HTR-8/SVneo (cell line): ENCODE measurements around the gene CCHCR1.
"Not testable (repeated sequence)": the region's sequence is repeated elsewhere in the genome, so short reads cannot be mapped to it uniquely, and the experiment has no call there.

ENCODE experiments used
- DNase-seq: peaks from one replicate; pipeline ENCODE4 v3.0.0; 2011; ENCODE audit warnings: low spot score, mixed read lengths; ENCODE audit not compliant: insufficient read length
- FAIRE-seq: peaks from 2 replicates; lab custom pipeline; 2011; peaks lifted over from hg19 to GRCh38; lab: Jason Lieb, UNC

The CCHCR1 gene

DNA sequence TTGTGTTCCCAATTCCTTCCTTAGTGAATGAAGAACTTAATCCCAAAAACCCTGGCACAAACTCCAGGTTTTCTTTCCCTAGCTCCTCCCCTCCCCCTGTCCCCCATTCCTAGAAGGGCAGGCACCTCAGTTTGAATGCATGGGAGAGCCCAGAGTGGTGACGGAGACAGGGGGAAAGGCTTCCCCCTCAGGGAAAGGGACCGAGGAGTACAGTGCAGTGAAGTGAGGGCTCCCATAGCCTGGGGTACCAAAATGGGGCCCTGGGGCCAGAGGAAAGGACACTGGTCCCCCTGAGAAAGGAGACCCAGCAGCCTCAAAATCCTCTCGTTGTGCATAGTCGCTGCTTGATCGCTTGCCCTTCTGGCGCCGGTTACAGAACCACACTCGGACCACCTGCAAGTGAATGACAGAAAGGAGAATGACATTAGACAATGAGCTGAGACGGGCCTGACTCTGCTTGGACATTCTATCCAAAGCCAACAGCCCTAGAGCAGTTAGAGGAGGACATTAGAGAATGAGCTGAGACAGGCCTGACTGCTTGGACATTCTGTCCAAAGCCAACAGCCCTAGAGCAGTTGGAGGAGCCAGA lies 7.0 kb upstream of the CCHCR1 start:
- not testable (repeated sequence) for FAIRE-seq, DNase-seq

- FAIRE-seq, result no peak
- no peak for DNase-seq
Observed at GRCh38 chr6:31163922-31164321, 6.3 kb upstream of the CCHCR1 start.

DNA sequence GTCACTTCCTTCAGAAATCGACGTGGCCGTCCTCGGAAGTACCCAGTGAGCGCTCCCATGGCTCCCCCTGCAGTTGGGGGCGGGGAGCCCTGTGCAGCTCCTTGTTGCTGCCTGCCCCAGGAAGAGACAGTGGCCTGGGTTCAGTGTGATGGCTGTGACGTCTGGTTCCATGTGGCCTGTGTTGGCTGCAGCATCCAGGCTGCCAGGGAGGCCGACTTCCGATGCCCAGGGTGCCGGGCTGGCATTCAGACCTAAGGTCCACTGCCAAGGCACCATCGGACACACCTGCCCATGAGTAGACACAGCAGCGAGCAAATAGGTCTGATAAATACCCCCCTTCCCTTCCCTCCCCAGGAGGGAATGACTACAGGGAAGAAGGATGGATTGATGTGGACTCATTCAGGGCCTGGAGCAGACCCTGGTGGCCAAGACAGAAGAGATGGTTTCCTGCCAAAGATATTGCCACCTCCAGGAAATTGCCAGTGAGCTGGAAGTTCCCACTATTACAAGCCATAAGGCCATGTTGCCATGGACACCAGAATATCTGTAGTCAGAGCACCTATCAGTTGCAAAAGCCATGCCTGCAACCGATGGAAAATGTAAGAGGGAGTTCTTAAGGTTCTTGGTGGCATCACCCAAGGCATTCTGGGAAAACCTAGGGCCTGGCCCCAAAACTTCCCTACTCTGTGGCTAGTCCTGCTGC lies 5.0 kb upstream of the CCHCR1 start:
- DNase-seq (no peak), FAIRE-seq (no peak)

DNA sequence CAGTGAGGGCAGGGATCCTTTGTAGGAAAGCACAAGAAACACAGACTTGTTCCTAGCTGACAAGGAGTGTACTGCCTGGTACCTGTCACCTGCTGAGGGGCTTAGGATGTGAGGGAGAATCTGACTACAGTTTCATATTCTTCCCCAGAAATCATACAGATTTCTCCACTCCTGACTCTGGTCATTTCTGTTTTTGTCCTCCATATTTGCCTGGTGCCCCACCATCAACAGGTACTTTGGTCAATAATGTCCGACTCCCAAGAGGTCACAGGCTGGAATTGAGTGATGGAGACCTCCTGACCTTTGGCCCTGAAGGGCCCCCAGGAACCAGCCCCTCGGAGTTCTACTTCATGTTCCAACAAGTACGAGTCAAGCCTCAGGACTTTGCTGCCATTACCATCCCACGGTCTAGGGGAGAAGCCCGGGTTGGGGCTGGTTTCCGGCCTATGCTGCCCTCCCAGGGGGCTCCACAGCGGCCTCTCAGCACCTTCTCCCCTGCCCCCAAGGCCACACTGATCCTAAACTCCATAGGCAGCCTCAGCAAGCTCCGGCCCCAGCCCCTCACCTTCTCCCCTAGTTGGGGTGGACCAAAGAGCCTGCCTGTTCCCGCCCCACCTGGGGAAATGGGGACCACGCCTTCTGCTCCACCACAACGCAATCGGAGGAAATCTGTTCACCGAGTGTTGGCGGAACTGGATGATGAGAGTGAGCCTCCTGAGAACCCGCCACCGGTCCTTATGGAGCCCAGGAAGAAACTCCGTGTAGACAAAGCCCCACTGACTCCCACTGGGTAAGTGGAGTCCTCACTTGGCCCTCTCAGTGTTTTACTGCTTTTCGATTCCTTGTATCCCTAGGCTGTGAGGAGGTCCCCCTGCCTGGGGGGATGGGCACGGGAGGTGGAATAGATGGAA lies 3.9 kb upstream of the CCHCR1 start:
- FAIRE-seq, result no peak

DNA sequence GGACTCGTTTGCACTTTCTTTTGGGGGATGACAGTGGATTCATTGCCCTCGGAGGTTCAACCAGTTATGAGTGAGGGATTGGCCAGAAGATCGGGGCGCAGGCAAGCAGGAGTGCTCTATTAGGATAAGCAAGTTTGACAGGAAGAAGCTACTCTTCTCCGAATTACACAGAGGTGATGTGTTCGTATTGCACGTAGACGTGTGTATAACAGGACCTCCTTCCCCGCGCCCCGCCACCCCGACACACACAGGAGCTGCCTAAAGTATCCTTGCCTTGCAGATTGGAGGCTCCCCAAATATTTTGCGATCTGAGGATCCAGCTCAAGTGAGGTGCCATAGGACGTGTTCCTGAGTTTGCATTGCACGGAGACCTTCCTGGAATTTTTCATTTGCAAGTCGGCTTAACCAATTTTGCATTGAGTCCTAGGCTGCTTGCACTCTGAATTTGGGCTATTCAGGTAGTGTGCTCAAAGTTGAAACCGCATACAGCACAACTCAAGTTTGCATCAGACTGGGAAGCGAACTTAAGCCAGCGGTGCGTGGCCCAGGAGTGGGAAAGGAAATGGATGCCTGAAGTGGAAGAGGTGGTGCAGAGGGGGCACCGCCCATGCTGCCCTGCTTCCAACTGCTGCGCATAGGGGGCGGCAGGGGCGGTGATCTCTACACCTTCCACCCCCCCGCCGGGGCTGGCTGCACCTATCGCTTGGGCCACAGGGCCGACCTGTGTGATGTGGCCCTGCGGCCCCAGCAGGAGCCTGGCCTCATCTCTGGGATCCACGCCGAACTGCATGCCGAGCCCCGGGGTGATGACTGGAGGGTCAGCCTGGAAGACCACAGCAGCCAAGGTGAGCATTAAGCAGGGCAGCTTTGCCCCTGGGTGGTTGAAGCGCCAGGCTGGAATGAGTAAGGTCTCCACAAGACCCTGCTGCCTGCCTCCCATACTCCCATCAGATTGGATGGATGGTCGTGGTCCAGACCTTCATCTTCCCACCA lies 1.6 kb upstream of the CCHCR1 start:
- peak; percentile 16 for FAIRE-seq
- DNase-seq, result no peak

More for the DNA sequence above, 3.9 kb upstream of the CCHCR1 start:
- no peak for DNase-seq

DNA sequence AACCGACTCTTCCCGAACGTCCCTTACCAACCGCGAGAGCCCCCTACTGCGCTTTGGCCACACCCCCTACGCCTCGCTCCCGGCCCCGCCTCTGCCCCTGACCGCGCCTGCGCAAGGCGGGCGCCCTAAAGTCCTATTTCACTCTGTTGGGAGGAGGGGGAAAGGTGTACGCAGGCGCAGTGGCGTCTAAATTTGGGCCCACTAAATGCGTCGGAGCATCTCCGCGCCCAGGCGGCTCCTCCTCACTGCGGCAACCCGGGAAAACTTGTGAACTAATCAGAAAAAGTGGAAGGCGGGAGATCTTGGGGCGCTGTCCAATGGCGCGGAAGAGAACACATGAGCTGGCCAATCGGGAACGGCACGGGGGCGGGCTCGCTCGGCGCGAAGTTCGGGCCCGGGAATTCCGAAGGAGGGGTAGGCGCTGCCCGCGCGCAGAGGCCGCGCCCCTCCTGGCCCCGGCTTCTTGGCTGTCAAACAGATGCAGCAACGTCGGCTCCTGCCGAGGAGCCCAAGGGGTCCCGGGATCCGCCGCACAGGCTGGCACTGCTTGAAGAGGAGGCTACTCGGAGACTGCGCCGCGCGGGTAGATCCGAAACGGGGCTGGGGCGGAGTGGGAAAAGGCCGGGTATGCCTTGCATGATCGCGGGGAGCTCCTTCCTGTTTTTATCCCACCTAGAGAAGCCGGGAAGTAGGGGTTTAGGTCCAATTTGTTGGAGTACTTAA lies 699 bp upstream of the CCHCR1 start, which contains the start of gene TCF19:
Gene TCF19, plus strand, starts transcription at position 450 of the 723 bp plus-strand sequence. CDS start 881 bp downstream, outside the sequence.
- FAIRE-seq, result peak; percentile 97

GRCh38 chr6:31156641-31157040 lies 961 bp downstream of the CCHCR1 start:
- FAIRE-seq (no peak), DNase-seq (no peak)

More for the DNA sequence above, 699 bp upstream of the CCHCR1 start, which contains the start of gene TCF19:
- DNase-seq, result peak; percentile 99

GRCh38 chr6:31154436-31154835 lies 3.2 kb downstream of the CCHCR1 start:
- no peak for FAIRE-seq
- DNase-seq, result no peak

DNA sequence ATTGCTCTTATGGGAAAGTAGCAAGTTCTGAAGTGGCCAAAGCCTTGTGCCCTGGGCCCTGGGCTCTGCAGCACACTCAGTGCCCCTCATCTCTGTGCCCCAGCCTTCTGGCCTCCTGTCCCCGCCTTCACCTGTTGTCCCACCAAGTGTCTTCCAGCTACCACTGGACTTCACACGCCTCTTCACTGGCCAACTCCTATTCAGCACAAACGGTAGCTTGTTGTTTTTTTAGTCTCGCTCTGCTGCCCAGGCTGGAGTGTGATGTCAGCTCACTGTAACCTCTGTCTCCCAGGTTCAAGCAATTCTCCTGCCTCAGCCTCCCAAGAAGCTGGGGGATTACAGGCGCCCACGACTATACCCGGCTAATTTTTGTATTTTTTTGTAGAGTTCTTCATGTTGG lies 4.8 kb downstream of the CCHCR1 start:
- FAIRE-seq (no peak), DNase-seq (no peak)

GRCh38 chr6:31149827-31150447 lies 7.7 kb downstream of the CCHCR1 start:
- no peak for FAIRE-seq
- DNase-seq, result no peak

DNA sequence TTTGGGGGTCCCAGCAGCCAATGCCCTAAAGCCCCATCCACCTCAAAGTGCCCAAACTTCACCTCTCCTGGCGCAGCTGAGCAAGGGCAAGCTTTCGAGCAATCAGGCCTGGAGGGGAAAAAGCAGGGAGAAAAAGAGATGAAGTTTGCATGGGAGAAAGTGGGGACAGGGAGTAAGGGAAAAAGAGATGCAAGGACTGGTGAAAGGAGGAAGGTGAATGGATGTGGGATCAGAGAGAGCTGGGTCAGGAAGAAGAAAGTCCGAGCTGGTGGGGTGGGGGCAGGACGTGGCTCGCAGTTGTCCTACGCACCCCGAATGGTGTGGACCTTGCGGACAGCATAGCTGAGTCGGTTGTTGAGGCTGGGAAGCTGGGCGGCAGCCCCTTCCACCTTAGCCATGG lies 12.2 kb downstream of the CCHCR1 start:
- FAIRE-seq (no peak), DNase-seq (no peak)

DNA sequence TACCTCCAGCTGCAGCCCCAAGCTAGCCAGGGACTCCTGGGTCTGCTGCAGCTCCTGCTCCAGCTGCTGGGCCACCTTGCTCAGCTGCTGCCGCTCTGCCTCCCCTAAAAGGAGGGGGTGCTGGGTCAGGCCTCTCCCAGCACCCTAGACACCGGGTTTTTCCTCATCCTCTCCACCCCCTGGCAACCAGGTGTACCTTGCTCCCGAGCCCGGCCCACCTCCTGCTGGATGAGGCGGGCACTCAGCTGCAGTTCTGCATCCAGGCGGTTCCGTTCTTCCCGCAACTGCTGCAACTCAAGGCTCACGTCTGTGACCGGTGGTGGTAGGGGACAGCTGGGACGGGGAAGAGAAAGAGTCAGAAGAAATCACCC lies 12.6 kb downstream of the CCHCR1 start:
- DNase-seq, result no peak
- no peak for FAIRE-seq

GRCh38 chr6:31144296-31144969 lies 13.2 kb downstream of the CCHCR1 start:
- DNase-seq (no peak), FAIRE-seq (no peak)

DNA sequence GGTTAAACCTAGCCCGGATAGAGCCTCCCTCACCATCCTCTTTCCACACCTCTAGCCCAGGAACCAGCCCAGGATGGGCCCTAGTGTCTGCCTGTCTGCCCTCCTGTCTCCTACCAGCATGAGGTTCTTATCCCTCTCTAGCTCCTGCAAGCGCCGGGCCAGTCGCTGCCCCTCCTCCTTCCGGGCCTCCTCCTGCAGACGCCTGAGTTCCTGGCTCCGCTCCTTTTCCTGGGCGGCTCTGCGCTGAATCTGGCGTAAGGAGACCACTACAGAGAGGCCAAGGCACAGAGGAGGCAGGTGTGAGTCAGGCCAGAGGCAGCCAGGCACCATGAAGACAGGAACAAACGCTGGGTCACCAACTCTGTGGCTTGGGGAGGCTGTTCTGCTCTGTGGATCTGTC lies 14.5 kb downstream of the CCHCR1 start:
- peak; percentile 42 for DNase-seq
- FAIRE-seq, result no peak

DNA sequence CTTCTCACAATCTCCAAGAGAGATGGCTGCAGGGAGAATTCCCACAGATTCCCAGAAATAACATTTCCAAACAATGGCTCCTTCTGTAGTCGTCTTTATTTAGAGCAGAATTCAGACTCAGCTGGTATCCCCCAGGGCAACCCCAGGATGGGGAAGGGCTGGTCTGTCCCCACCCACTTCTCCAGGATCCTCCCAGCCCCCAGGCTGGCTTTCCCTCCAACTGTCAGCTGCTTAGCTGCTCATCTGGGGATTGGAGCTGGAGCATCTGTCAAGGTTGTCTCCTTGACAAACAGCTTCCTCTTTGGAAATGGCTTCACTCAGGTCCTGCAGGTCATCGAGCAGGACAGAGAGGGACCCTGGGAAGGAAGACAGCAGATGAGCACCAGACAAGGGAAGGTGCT lies 15.2 kb downstream of the CCHCR1 start:
- no peak for DNase-seq
- FAIRE-seq, result no peak

DNA sequence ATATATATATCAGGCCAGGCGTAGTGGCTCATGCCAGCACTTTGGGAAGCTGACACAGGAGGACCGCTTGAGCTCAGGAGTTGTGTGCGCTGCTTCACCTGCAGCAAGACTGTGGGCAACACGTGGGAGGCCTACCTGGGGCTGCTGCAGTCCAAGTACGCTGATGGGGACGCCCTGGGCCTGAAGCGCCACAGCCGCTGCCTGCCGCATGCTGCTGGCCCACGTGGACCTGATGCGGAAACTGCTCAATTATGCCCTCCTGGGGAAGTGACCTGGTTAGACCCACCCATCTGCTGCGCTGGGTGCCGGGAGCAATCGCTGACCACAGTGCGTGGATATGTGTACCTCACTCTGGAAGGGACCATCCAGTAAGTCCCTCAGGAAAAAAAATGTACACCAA lies 17.0 kb downstream of the CCHCR1 start:
- FAIRE-seq (no peak), DNase-seq (no peak)

GRCh38 chr6:31139599-31139998 lies 18.0 kb downstream of the CCHCR1 start:
- DNase-seq, result peak; percentile 34
- FAIRE-seq, result no peak

GRCh38 chr6:31138982-31139381 lies 18.6 kb downstream of the CCHCR1 start, which contains the start of gene PSORS1C2:
Gene PSORS1C2 (minus strand): TSS chr6:31139066. CDS start chr6:31139026, 40 bp downstream.
- no peak for FAIRE-seq
- DNase-seq, result no peak
